AG04449 (cell line): Measurements from ENCODE around the gene OGN.

Source experiments
- CTCF ChIA-PET: fragments of 350-600 bp; formaldehyde crosslinking; extraction: SDS; loops from one replicate; lab custom pipeline; 2021; ENCODE audit warnings: antibody characterized with exemption; lab: Yijun Ruan, JAX
- POLR2A ChIA-PET: fragments of 400-600, 350-600 bp; formaldehyde crosslinking; extraction: SDS; loops from one replicate; lab custom pipeline; 2020; ENCODE audit warnings: antibody characterized with exemption, inconsistent platforms; lab: Yijun Ruan, JAX
- DNase-seq: peaks from one replicate; pipeline ENCODE4 v3.0.0-alpha.2; 2010; ENCODE audit warnings: low read depth, low spot score
- H3K4me3 ChIP-seq: 2 replicates; pipeline ENCODE4 v1.5.1; 2011; ENCODE audit warnings: low read depth, mild to moderate bottlenecking, control low read depth, low read length
- CTCF ChIP-seq: IDR thresholded peaks from one replicate; pipeline ENCODE4 v1.5.1; 2011; ENCODE audit warnings: mild to moderate bottlenecking, moderate library complexity, low read length, control low read depth, inconsistent platforms; ENCODE audit not compliant: insufficient read depth; ENCODE audit errors: missing control alignments

OGN gene

GRCh38 chr9:92408747-92409478, 4.5 kb upstream of the OGN start:
- DNase-seq = no peak
- TF ChIP-seq CTCF = no peak
- POLR2A ChIA-PET = no interaction called here
- CTCF ChIA-PET = interaction anchor here (1.4 to 1.5 kb wide), 2 partner anchors 40 to 226 kb away, joined by 3 to 4 read pairs; no protein-coding TSS in a partner anchor
- H3K4me3 ChIP-seq = no peak overlapping the region

DNA sequence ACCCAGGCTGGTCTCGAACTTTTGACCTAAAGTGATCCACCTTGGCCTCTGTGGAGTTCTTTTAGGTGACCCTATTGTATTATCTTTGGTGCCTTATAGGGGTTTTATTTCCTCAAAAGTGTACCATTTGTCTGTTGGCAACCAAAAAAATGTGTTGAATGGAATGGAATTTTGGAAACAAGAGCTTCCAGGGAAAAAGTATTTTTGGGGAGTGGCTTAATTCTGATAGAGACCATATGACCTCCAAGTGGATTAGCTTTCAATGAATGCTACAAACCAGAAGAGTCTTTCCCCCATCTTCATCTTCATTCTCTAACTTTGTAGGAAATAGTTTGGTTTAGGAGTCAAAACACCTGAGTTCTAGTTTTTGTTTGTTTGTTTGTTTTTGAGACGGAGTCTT, 3.4 kb upstream of the OGN start:
- POLR2A ChIA-PET = no interaction called here
- CTCF ChIA-PET = interaction anchor here (0.9 to 1.0 kb wide), 2 partner anchors 21 to 226 kb away, joined by 3 to 4 read pairs; no protein-coding TSS in a partner anchor
- DNase-seq = no peak
- H3K4me3 ChIP-seq = no peak overlapping the region
- TF ChIP-seq CTCF = no peak

- DNase-seq = no peak
- H3K4me3 ChIP-seq = no peak overlapping the region
- POLR2A ChIA-PET = no interaction called here
Measured at GRCh38 chr9:92406477-92406876, 2.1 kb upstream of the OGN start.

GRCh38 chr9:92405818-92406217, 1.4 kb upstream of the OGN start:
- CTCF ChIA-PET = no interaction called here
- DNase-seq = no peak
- H3K4me3 ChIP-seq = no peak overlapping the region
- TF ChIP-seq CTCF = no peak
- POLR2A ChIA-PET = no interaction called here

More at GRCh38 chr9:92406477-92406876, 2.1 kb upstream of the OGN start:
- CTCF ChIA-PET = no interaction called here
- TF ChIP-seq CTCF = no peak

GRCh38 chr9:92402826-92403745, 1.3 kb downstream of the OGN start:
- ChIA-PET POLR2A (no interaction called here), CTCF (interaction anchor here (1.1 to 1.6 kb wide), 2 partner anchors 10 to 16 kb away, joined by 3 to 4 read pairs; no protein-coding TSS in a partner anchor)
- no peak overlapping the region for H3K4me3 ChIP-seq
- no peak for DNase-seq
- no peak for TF ChIP-seq CTCF

DNA sequence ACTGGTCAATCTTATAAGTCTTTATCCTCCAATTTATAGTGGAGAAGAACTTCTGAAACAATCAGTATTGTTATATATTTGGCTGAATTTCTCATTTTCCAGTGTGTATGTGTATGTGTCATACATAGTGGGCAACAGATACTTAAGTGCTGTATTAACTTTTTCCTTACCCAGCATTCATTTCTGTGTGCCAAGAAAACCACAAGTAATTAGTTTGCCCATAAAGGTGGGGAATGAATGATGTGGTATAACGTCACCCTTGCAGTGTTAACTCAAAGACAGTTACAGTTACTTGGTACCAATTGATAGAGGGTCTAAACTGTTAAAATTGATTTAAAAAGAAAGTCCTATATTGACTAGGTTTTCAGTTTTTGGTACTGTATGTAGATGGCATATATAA, 2.0 kb downstream of the OGN start:
- no peak overlapping the region for H3K4me3 ChIP-seq
- ChIA-PET POLR2A (no interaction called here), CTCF (no interaction called here)
- no peak for DNase-seq
- TF ChIP-seq CTCF = no peak
